A673 (cell line): Measurements from ENCODE around the gene SLC7A6.

ENCODE experiments used
- CTCF ChIP-seq: fragments of 300-800, 200-600 bp; sonication (generic); conservative IDR thresholded peaks from 2 replicates; pipeline ENCODE4 v1.5.1; 2017; ENCODE audit warnings: low read depth, mild to moderate bottlenecking, antibody characterized with exemption, low read length, moderate library complexity, mixed read lengths
- EZH2 ChIP-seq: fragments of 200-600 bp; sonication (generic); IDR thresholded peaks from 2 replicates; pipeline ENCODE4 v1.6.1; 2017; ENCODE audit warnings: borderline replicate concordance, low read depth, mild to moderate bottlenecking, mixed read lengths, antibody characterized with exemption, low read length; ENCODE audit not compliant: poor library complexity, severe bottlenecking

DNA sequence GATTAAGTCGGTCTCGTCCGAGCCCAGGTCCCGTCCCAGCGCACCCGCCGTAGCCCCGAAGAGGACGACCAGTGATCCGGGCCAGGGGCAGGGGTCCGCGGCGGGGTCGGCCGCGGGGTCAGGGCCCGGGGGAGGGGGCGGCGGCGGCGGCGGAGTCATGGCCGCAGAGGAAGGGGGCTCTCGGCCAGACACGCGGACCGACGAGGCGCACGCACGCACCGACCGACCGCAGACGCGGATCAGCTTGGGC, 28.5 kb upstream of the SLC7A6 start, which contains the start of gene ESRP2:
- TF ChIP-seq CTCF (no peak), EZH2 (no peak)
